KMS-11 (cell line): ENCODE data around the gene NRF1.

Experiments used
- H2AFZ ChIP-seq: fragments of 200-600 bp; sonication (generic); 2 replicates; pipeline ENCODE4 v1.6.1; 2016; ENCODE audit warnings: antibody characterized with exemption, mixed run types, low read depth
- H3K27ac ChIP-seq: fragments of 200-600 bp; sonication (generic); 2 replicates; pipeline ENCODE4 v1.6.1; 2016; ENCODE audit warnings: mild to moderate bottlenecking, mixed run types
- H3K27me3 ChIP-seq: fragments of 200-600 bp; sonication (generic); 2 replicates; pipeline ENCODE4 v1.6.1; 2017; ENCODE audit warnings: mild to moderate bottlenecking, low read depth, mixed run types, moderate library complexity; ENCODE audit not compliant: insufficient read depth
- H3K36me3 ChIP-seq: fragments of 200-600 bp; sonication (generic); 2 replicates; pipeline ENCODE4 v1.6.1; 2017; ENCODE audit warnings: mild to moderate bottlenecking, mixed run types; ENCODE audit not compliant: insufficient read depth
- H3K4me1 ChIP-seq: fragments of 200-600 bp; sonication (generic); 2 replicates; pipeline ENCODE4 v1.6.1; 2016; ENCODE audit warnings: mild to moderate bottlenecking, low read depth, mixed run types; ENCODE audit not compliant: poor library complexity, severe bottlenecking
- H3K4me2 ChIP-seq: fragments of 200-600 bp; sonication (generic); 2 replicates; pipeline ENCODE4 v1.7.0; 2016; ENCODE audit warnings: mild to moderate bottlenecking, mixed run types
- H3K4me3 ChIP-seq: fragments of 200-600 bp; sonication (generic); IDR thresholded peaks from 2 replicates; pipeline ENCODE4 v1.6.1; 2017; ENCODE audit warnings: low read depth, low read length, mixed read lengths; ENCODE audit not compliant: insufficient read depth
- H3K79me2 ChIP-seq: fragments of 200-600 bp; sonication (generic); 2 replicates; pipeline ENCODE4 v1.6.1; 2016; ENCODE audit warnings: low read depth, mixed run types; ENCODE audit not compliant: insufficient read depth
- H3K9ac ChIP-seq: fragments of 200-600 bp; sonication (generic); 2 replicates; pipeline ENCODE4 v1.6.1; 2016; ENCODE audit warnings: mild to moderate bottlenecking, mixed run types
- H4K20me1 ChIP-seq: fragments of 200-600 bp; sonication (generic); 2 replicates; pipeline ENCODE4 v1.6.1; 2016; ENCODE audit warnings: mild to moderate bottlenecking, mixed run types; ENCODE audit not compliant: insufficient read depth
- CTCF ChIP-seq: fragments of 200-600 bp; sonication (generic); conservative IDR thresholded peaks from 2 replicates; pipeline ENCODE4 v1.6.1; 2017; ENCODE audit warnings: low read depth, mild to moderate bottlenecking, antibody characterized with exemption, low read length, moderate library complexity, mixed read lengths

The NRF1 gene

GRCh38 chr7:129569811-129570215 is 41.7 kb upstream of the NRF1 start:
- Histone ChIP-seq H4K20me1 (no peaks in the 10 kb centered on the region), H3K27me3 (no peaks in the 10 kb centered on the region), H3K4me1 (no peaks in the 10 kb centered on the region), H3K4me3 (no peak overlapping the region), H3K4me2 (no peak overlapping the region), H2AFZ (no peak overlapping the region), H3K9ac (no peak overlapping the region), H3K27ac (no peak overlapping the region), H3K79me2 (no peaks in the 10 kb centered on the region), H3K36me3 (no peaks in the 10 kb centered on the region)
- no peak for TF ChIP-seq CTCF

- no peak overlapping the region for H3K27ac ChIP-seq
- no peak for TF ChIP-seq CTCF
- H3K4me3 ChIP-seq: no peak overlapping the region
- H3K27me3 ChIP-seq: no peaks in the 10 kb centered on the region
- H3K36me3 ChIP-seq: no peaks in the 10 kb centered on the region
- no peak overlapping the region for H3K9ac ChIP-seq
- H2AFZ ChIP-seq: no peak overlapping the region
- H3K4me1 ChIP-seq: no peaks in the 10 kb centered on the region
- no peaks in the 10 kb centered on the region for H3K79me2 ChIP-seq
- no peaks in the 10 kb centered on the region for H4K20me1 ChIP-seq
- no peak overlapping the region for H3K4me2 ChIP-seq
These were observed 40.3 kb upstream of the NRF1 start for GRCh38 chr7:129571201-129571600.

- Histone ChIP-seq H2AFZ (no peak overlapping the region), H3K36me3 (no peaks in the 10 kb centered on the region), H4K20me1 (no peaks in the 10 kb centered on the region), H3K79me2 (no peaks in the 10 kb centered on the region), H3K27me3 (no peaks in the 10 kb centered on the region), H3K4me1 (no peaks in the 10 kb centered on the region), H3K4me2 (no peak overlapping the region), H3K4me3 (no peak overlapping the region), H3K9ac (no peak overlapping the region), H3K27ac (no peak overlapping the region)
- TF ChIP-seq CTCF: no peak
These were observed 39.3 kb upstream of the NRF1 start for GRCh38 chr7:129572205-129572604.

GRCh38 chr7:129574487-129574886 is 37.0 kb upstream of the NRF1 start:
- TF ChIP-seq CTCF: no peak
- H3K27ac ChIP-seq: no peak overlapping the region
- H4K20me1 ChIP-seq: no peaks in the 10 kb centered on the region
- H3K79me2 ChIP-seq: no peaks in the 10 kb centered on the region
- H3K4me3 ChIP-seq: no peak overlapping the region
- H3K4me2 ChIP-seq: no peak overlapping the region
- no peak overlapping the region for H2AFZ ChIP-seq
- H3K36me3 ChIP-seq: no peaks in the 10 kb centered on the region
- H3K4me1 ChIP-seq: no peaks in the 10 kb centered on the region
- no peak overlapping the region for H3K9ac ChIP-seq
- no peaks in the 10 kb centered on the region for H3K27me3 ChIP-seq

GRCh38 chr7:129575699-129576098 is 35.8 kb upstream of the NRF1 start:
- no peaks in the 10 kb centered on the region for H3K27me3 ChIP-seq
- H4K20me1 ChIP-seq: no peaks in the 10 kb centered on the region
- H3K4me3 ChIP-seq: no peak overlapping the region
- no peak overlapping the region for H2AFZ ChIP-seq
- TF ChIP-seq CTCF: no peak
- no peaks in the 10 kb centered on the region for H3K79me2 ChIP-seq
- no peak overlapping the region for H3K27ac ChIP-seq
- no peak overlapping the region for H3K9ac ChIP-seq
- H3K4me1 ChIP-seq: no peaks in the 10 kb centered on the region
- H3K4me2 ChIP-seq: no peak overlapping the region
- no peaks in the 10 kb centered on the region for H3K36me3 ChIP-seq
